Caco-2 (cell line): Measurements from ENCODE around the gene GRAP. TPM values are rescaled to one million over a fixed set of nuclear protein-coding genes. Genes with fewer than 3 reads are reported as not detected.

ENCODE experiments used
- BruUV-seq: library from RNA; stranded (reverse); fragments of 400-500 nt; replicated peaks from 2 replicates; lab custom pipeline; 2021; lab: Mats Ljungman, UMichigan
- CTCF ChIA-PET: fragments of 300-600 bp; sonication (Branson Sonifier 250); formaldehyde crosslinking; loops from one replicate; lab custom pipeline; 2022; ENCODE audit warnings: antibody characterized with exemption; lab: Charles Lee
- POLR2A ChIA-PET: fragments of 300-600 bp; sonication (Branson Sonifier 250); formaldehyde crosslinking; loops from one replicate; lab custom pipeline; 2022; ENCODE audit warnings: antibody characterized with exemption; lab: Charles Lee
- DNase-seq, 2 experiments: peaks; one replicate each; pipeline versions ENCODE4 v3.0.0 to v3.0.0-alpha.2; 2020 to 2022
- H3K27me3 ChIP-seq: replicated peaks from 2 replicates; pipeline ENCODE4 v1.6.0; 2011; ENCODE audit warnings: low read length; ENCODE audit not compliant: control insufficient read depth, insufficient read depth
- H3K36me3 ChIP-seq: 2 replicates; pipeline ENCODE4 v1.5.1; 2011; ENCODE audit warnings: low read length; ENCODE audit not compliant: control insufficient read depth, insufficient read depth
- H3K4me1 ChIP-seq: fragments of 250-450 bp; sonication (Bioruptor Pico); 2 replicates; pipeline ENCODE4 v1.5.1; 2020; ENCODE audit warnings: mild to moderate bottlenecking
- H3K4me3 ChIP-seq: 2 replicates; pipeline ENCODE4 v1.5.1; 2011; ENCODE audit warnings: low read depth, mild to moderate bottlenecking, control low read depth, low read length
- H3K9me3 ChIP-seq: fragments of 250-450 bp; sonication (Bioruptor Pico); 2 replicates; pipeline ENCODE4 v1.5.1; 2020; ENCODE audit warnings: mild to moderate bottlenecking, moderate library complexity
- H3K27ac Mint-ChIP-seq: one replicate; pipeline ENCODE4 v1.8.0; 2022; ENCODE audit warnings: mixed read lengths; ENCODE audit not compliant: unreplicated experiment
- H3K27me3 Mint-ChIP-seq: one replicate; pipeline ENCODE4 v1.8.0; 2022; ENCODE audit warnings: mixed read lengths; ENCODE audit not compliant: insufficient read depth, unreplicated experiment
- H3K36me3 Mint-ChIP-seq: one replicate; pipeline ENCODE4 v1.8.0; 2022; ENCODE audit warnings: mild to moderate bottlenecking, mixed read lengths; ENCODE audit not compliant: insufficient read depth, unreplicated experiment
- H3K4me1 Mint-ChIP-seq: one replicate; pipeline ENCODE4 v1.8.0; 2022; ENCODE audit warnings: low read depth, mixed read lengths; ENCODE audit not compliant: unreplicated experiment
- H3K4me3 Mint-ChIP-seq: one replicate; pipeline ENCODE4 v1.8.0; 2022; ENCODE audit warnings: mild to moderate bottlenecking, moderate library complexity, mixed read lengths; ENCODE audit not compliant: unreplicated experiment
- H3K9me3 Mint-ChIP-seq: one replicate; pipeline ENCODE4 v1.8.0; 2022; ENCODE audit warnings: mixed read lengths; ENCODE audit not compliant: unreplicated experiment
- intact Hi-C: fragments of 100-400 bp; cut with micrococcal nuclease; formaldehyde crosslinking; loops from one replicate; pipeline ENCODE4 v1.10.0; 2022; ENCODE audit not compliant: unreplicated experiment
- total RNA-seq: library from RNA; stranded (reverse); gene quantifications from 2 replicates; pipeline ENCODE4 v1.2.3, GENCODE V29; 2022
- TF ChIP-seq, protein P1 (sequence below), 2 experiments: fragments of 200-600 bp in 1 of 2; IDR thresholded peaks; 1 replicate in 1 of 2; 2 replicates in 1 of 2; pipeline versions ENCODE4 v1.5.1 to v1.8.0; 2011 to 2022; ENCODE audit warnings: antibody characterized with exemption in 1 of 2, control low read depth in 1 of 2, inconsistent platforms in 1 of 2, low read depth in 1 of 2, low read length in 1 of 2, mild to moderate bottlenecking in 1 of 2, moderate library complexity in 1 of 2; ENCODE audit not compliant: insufficient read depth in 1 of 2, severe bottlenecking in 1 of 2, unreplicated experiment in 1 of 2

Gene GRAP
- total RNA-seq, 1 experiment from 2014 or later = 0.50 TPM

DNA sequence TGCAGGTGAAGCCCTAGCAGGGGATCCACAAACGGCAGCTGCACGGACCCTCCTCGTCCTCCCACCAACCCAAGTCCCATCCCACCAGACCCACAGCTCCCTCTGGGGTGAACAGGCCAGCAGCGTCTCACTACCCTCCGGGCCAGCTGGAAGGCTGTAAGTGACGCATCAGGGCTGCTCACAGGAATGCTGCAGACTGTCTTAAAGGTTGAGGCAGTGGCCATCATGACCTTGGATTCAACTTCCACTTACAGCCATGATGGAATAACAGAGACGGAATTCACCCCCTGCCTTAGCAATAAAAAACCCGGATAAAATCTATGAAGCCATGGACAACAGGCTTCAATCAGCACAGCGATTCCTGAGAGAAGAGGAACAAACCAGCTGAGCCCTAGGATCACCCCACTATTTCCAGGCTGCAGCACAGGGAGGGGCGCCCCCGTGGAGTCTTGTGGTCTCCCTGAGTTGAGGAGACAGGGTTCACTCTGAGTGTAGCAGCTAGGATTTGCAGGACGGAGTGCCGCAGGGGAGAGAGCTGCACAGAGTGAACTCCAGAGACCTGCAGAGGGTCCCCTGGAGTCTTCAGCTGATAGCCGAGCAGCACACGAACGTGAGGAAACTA is 52.7 kb downstream of the GRAP start:
- Mint-ChIP-seq H3K27me3 (no peaks in the 10 kb centered on the region), H3K27ac (peak overlapping the region; percentile 51), H3K9me3 (peaks cover 14% of the 10 kb centered on the region), H3K36me3 (peaks cover 64% of the 10 kb centered on the region), H3K4me3 (no peak overlapping the region), H3K4me1 (peaks cover 6% of the 10 kb centered on the region)
- no TSS peak for BruUV-seq
- TF ChIP-seq, protein P1, sequence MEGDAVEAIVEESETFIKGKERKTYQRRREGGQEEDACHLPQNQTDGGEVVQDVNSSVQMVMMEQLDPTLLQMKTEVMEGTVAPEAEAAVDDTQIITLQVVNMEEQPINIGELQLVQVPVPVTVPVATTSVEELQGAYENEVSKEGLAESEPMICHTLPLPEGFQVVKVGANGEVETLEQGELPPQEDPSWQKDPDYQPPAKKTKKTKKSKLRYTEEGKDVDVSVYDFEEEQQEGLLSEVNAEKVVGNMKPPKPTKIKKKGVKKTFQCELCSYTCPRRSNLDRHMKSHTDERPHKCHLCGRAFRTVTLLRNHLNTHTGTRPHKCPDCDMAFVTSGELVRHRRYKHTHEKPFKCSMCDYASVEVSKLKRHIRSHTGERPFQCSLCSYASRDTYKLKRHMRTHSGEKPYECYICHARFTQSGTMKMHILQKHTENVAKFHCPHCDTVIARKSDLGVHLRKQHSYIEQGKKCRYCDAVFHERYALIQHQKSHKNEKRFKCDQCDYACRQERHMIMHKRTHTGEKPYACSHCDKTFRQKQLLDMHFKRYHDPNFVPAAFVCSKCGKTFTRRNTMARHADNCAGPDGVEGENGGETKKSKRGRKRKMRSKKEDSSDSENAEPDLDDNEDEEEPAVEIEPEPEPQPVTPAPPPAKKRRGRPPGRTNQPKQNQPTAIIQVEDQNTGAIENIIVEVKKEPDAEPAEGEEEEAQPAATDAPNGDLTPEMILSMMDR (IDR thresholded peaks at IDR 0.05; ENCODE audit: insufficient read depth in 1 of 2, low read depth in 1 of 2, low read length in 1 of 2, severe bottlenecking in 1 of 2, unreplicated experiment in 1 of 2) = no peak
- Histone ChIP-seq H3K36me3 (no peaks in the 10 kb centered on the region; the same call in none of the 2 replicates), H3K27me3 (no peaks in the 10 kb centered on the region), H3K4me1 (peaks cover 14% of the 10 kb centered on the region), H3K9me3 (peaks cover 7% of the 10 kb centered on the region; the same call in 1 of the 2 replicates), H3K4me3 (no peak overlapping the region)
- intact Hi-C loops = no loop called here
- ChIA-PET POLR2A (no interaction called here), CTCF (no interaction called here)
- no peak for DNase-seq

DNA sequence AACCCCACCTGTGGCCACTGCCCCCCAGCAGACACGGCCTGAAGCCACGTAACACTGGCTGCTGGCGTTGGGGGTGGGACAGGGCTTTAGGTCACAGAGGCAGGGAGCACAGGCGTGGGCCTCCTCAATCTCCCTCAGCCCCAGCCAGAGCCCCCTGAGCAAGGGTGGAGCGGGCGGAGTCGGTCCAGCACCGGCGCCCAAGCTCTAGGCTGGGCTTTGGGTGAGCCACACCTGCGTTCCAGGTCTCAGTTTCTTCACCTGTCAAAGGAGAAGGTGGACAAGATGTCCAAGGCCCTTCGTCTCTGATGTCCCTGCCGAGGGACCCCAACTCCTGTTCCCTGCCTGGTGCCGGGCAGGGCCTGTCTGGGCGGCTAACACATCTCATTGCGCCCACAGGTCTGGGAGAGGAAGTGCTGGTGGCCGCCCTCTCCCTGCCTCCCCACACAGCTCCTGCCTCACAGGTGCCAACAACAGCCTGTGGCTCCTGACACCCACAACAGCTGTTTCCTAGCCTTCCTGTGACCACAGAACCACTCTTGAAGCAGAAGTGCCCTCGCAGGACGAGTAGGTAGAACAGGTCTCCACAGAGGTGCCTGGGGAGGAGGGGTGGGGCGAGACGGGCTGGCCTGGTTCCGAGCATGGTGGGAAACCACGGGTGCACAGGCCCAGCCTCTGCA is 54.2 kb downstream of the GRAP start:
- H3K4me1 Mint-ChIP-seq = peaks cover 16% of the 10 kb centered on the region
- H3K27me3 Mint-ChIP-seq = no peaks in the 10 kb centered on the region
- Histone ChIP-seq H3K4me1 (peaks cover 28% of the 10 kb centered on the region), H3K27me3 (no peaks in the 10 kb centered on the region), H3K36me3 (peaks cover 2% of the 10 kb centered on the region; the same call in 1 of the 2 replicates), H3K9me3 (peaks cover 7% of the 10 kb centered on the region; the same call in 1 of the 2 replicates), H3K4me3 (no peak overlapping the region)
- H3K36me3 Mint-ChIP-seq = peaks cover 58% of the 10 kb centered on the region
- ChIA-PET POLR2A (no interaction called here), CTCF (no interaction called here)
- DNase-seq = no peak
- intact Hi-C loops = no loop called here
- TF ChIP-seq, protein P1 (IDR thresholded peaks at IDR 0.05; ENCODE audit: insufficient read depth in 1 of 2, low read depth in 1 of 2, low read length in 1 of 2, severe bottlenecking in 1 of 2, unreplicated experiment in 1 of 2) = no peak
- peaks cover 14% of the 10 kb centered on the region for H3K9me3 Mint-ChIP-seq
- H3K27ac Mint-ChIP-seq = no peak overlapping the region
- H3K4me3 Mint-ChIP-seq = no peak overlapping the region
- BruUV-seq = no TSS peak

DNA sequence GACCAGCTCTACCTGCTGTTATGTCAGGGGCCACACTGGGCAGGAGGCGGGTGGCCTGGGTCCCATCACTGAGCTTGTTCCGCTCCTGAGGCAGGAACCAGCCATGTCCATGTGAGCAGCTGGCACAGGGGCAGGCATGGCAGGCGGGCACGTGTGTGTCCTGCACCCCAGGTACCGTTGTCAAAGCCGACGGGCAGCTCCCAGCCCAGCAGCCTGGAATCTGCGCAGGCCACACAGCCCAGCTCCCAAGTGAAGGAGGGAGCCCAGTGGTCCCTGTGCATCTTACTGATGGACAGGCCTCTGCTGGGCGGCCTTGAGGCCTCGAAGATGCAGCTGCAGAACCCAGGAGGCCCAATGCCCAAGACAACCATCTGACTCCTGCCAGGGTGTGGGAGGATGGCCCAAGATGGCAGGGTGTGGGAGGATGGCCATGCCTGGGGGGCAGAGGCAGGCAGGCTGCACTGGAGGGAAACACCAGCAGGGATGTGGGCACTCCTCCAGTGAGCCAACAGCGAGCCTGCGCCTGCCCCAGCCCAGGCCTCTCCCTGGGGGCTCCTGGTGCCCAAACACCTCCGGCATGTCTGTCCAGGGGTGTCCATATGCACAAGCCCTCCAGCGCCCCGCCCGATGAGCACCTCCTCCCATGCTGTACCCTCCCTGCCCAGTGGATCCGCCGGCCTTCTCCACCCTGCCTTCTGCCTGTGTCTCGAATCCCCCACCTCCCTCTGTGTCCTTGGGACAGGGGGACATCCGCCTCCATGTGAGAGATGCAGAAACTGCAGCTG is 55.0 kb downstream of the GRAP start:
- Histone ChIP-seq H3K4me1 (peaks cover 29% of the 10 kb centered on the region), H3K36me3 (peaks cover 2% of the 10 kb centered on the region; the same call in 1 of the 2 replicates), H3K9me3 (peaks cover 7% of the 10 kb centered on the region; the same call in 1 of the 2 replicates), H3K27me3 (no peaks in the 10 kb centered on the region), H3K4me3 (no peak overlapping the region)
- no peak overlapping the region for H3K4me3 Mint-ChIP-seq
- no peak overlapping the region for H3K27ac Mint-ChIP-seq
- TF ChIP-seq, protein P1 (IDR thresholded peaks at IDR 0.05; ENCODE audit: insufficient read depth in 1 of 2, low read depth in 1 of 2, low read length in 1 of 2, severe bottlenecking in 1 of 2, unreplicated experiment in 1 of 2) = no peak
- intact Hi-C loops = no loop called here
- no peak for DNase-seq
- ChIA-PET CTCF (no interaction called here), POLR2A (no interaction called here)
- H3K4me1 Mint-ChIP-seq = peaks cover 16% of the 10 kb centered on the region
- H3K36me3 Mint-ChIP-seq = peaks cover 57% of the 10 kb centered on the region
- BruUV-seq = no TSS peak
- no peaks in the 10 kb centered on the region for H3K27me3 Mint-ChIP-seq
- peaks cover 14% of the 10 kb centered on the region for H3K9me3 Mint-ChIP-seq
